Epithelial cell of esophagus (primary cell): ENCODE measurements around the gene FAM186B.

Experiments
- DNase-seq: peaks from one replicate; pipeline ENCODE4 v3.0.0; 2010; ENCODE audit warnings: low read depth
- H3K4me3 ChIP-seq: 2 replicates; pipeline ENCODE4 v1.5.1; 2011; ENCODE audit warnings: mild to moderate bottlenecking, low read length, control low read depth
- TF ChIP-seq, protein P1 (sequence below): IDR thresholded peaks from 2 replicates; pipeline ENCODE4 v1.5.1; 2011; ENCODE audit warnings: low read depth, mild to moderate bottlenecking, low read length, control low read depth, inconsistent platforms; ENCODE audit not compliant: insufficient read depth; ENCODE audit errors: missing control alignments

FAM186B gene

DNA sequence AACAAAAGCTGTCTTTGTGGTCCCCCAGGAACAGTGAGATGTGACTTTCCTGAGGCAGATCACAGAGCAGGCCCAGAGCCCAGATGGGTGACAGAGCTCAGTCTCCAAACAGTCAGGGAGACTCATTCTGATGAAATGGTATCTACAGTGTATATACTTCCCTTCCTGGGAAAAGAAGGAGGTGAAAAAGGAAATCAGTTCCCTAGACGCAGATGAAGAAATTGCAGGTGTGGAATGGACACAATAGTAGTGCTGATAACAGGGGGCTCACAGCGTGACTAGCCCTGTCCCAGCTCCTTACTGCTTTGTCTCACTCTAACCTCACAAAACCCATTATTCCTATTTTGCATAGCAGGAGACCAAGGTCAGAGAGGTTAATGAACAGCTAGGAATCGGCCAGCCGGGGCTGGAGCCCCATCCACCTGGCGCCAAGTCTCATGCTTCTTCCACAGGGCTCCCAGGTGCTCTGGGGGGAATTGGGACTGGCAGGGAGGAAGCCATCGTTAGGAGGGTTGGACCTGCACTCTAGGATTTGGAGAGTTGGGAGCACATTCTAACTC lies 54.7 kb downstream of the FAM186B start:
- no peak for DNase-seq
- H3K4me3 ChIP-seq: no peak overlapping the region
- TF ChIP-seq, protein P1, sequence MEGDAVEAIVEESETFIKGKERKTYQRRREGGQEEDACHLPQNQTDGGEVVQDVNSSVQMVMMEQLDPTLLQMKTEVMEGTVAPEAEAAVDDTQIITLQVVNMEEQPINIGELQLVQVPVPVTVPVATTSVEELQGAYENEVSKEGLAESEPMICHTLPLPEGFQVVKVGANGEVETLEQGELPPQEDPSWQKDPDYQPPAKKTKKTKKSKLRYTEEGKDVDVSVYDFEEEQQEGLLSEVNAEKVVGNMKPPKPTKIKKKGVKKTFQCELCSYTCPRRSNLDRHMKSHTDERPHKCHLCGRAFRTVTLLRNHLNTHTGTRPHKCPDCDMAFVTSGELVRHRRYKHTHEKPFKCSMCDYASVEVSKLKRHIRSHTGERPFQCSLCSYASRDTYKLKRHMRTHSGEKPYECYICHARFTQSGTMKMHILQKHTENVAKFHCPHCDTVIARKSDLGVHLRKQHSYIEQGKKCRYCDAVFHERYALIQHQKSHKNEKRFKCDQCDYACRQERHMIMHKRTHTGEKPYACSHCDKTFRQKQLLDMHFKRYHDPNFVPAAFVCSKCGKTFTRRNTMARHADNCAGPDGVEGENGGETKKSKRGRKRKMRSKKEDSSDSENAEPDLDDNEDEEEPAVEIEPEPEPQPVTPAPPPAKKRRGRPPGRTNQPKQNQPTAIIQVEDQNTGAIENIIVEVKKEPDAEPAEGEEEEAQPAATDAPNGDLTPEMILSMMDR: no peak

GRCh38 chr12:49549735-49550692 lies 55.4 kb downstream of the FAM186B start:
- TF ChIP-seq, protein P1: no peak
- DNase-seq: no peak
- no peak overlapping the region for H3K4me3 ChIP-seq

GRCh38 chr12:49548822-49549648 lies 56.4 kb downstream of the FAM186B start:
- TF ChIP-seq, protein P1: no peak
- H3K4me3 ChIP-seq: no peak overlapping the region
- DNase-seq: no peak

- H3K4me3 ChIP-seq: no peak overlapping the region
- DNase-seq: no peak
Observed at GRCh38 chr12:49548481-49548821, 57.0 kb downstream of the FAM186B start.

GRCh38 chr12:49547090-49547690 lies 58.2 kb downstream of the FAM186B start:
- H3K4me3 ChIP-seq: no peak overlapping the region
- TF ChIP-seq, protein P1: no peak
- DNase-seq: peak; percentile 44

More at GRCh38 chr12:49548481-49548821, 57.0 kb downstream of the FAM186B start:
- TF ChIP-seq, protein P1: no peak

GRCh38 chr12:49546481-49546880 lies 59.0 kb downstream of the FAM186B start:
- TF ChIP-seq, protein P1: no peak
- DNase-seq: no peak
- H3K4me3 ChIP-seq: no peak overlapping the region
